Endothelial cell of umbilical vein (primary cell): ENCODE results near the gene WDFY2. TPM values are rescaled to one million over a fixed set of nuclear protein-coding genes. Genes with fewer than 3 reads are reported as not detected.

Experiments
- BruUV-seq: library from RNA; stranded (reverse); fragments of 400-500 nt; replicated peaks from 2 replicates; lab custom pipeline; 2021; lab: Mats Ljungman, UMichigan
- CTCF ChIA-PET: fragments of 300-600, 350-600 bp; sonication (Branson Sonifier 250); formaldehyde crosslinking; loops from one replicate; lab custom pipeline; 2021; ENCODE audit warnings: antibody characterized with exemption, inconsistent platforms; lab: Charles Lee
- POLR2A ChIA-PET: fragments of 300-600, 350-600 bp; sonication (Branson Sonifier 250); formaldehyde crosslinking; loops from one replicate; lab custom pipeline; 2021; ENCODE audit warnings: antibody characterized with exemption, inconsistent platforms; lab: Charles Lee
- DNase-seq: peaks from one replicate; pipeline ENCODE4 v3.0.0-alpha.2; 2011; ENCODE audit warnings: low read depth, low spot score
- FAIRE-seq: peaks from 2 replicates; lab custom pipeline; 2011; peaks lifted over from hg19 to GRCh38; lab: Jason Lieb, UNC
- H2AFZ ChIP-seq: 2 replicates; pipeline ENCODE4 v1.6.0; 2012; ENCODE audit warnings: low read depth, low read length, control low read depth, inconsistent platforms
- H3K27ac ChIP-seq: 2 replicates; pipeline ENCODE4 v1.5.1; 2011; ENCODE audit warnings: low read depth, mild to moderate bottlenecking, control low read depth, low read length, moderate library complexity; ENCODE audit not compliant: insufficient read depth
- H3K27me3 ChIP-seq, 2 experiments: 2 replicates each; pipeline versions ENCODE4 v1.6.0 to v1.6.1; 2011; ENCODE audit warnings: low read length in 2 of 2, mixed read lengths in 1 of 2; ENCODE audit not compliant: control insufficient read depth in 2 of 2, insufficient read depth in 2 of 2
- H3K36me3 ChIP-seq, 2 experiments: 2 replicates in 1 of 2; 3 replicates in 1 of 2; pipeline ENCODE4 v1.5.1; 2011; ENCODE audit warnings: low read length in 2 of 2, mild to moderate bottlenecking in 1 of 2, moderate library complexity in 1 of 2; ENCODE audit not compliant: control insufficient read depth in 2 of 2, insufficient read depth in 2 of 2; ENCODE audit errors: extremely low read depth in 1 of 2
- H3K4me1 ChIP-seq: 3 replicates; pipeline ENCODE4 v1.5.1; 2011; ENCODE audit warnings: mild to moderate bottlenecking, low read length; ENCODE audit not compliant: control insufficient read depth, insufficient read depth; ENCODE audit errors: extremely low read depth
- H3K4me2 ChIP-seq: 2 replicates; pipeline ENCODE4 v1.6.1; 2011; ENCODE audit warnings: low read length, control low read depth, mixed read lengths; ENCODE audit not compliant: insufficient read depth
- H3K4me3 ChIP-seq, 3 experiments: fragments of 200-600 bp in 1 of 3; sonication (generic), shearing (Covaris generic) in 1 of 3; replicated peaks in 1 of 3; 2 replicates each; pipeline ENCODE4 v1.5.1; 2011 to 2016; ENCODE audit warnings: control low read depth in 3 of 3, low read length in 3 of 3, mild to moderate bottlenecking in 2 of 3, inconsistent platforms in 1 of 3, low read depth in 1 of 3, moderate library complexity in 1 of 3; ENCODE audit not compliant: insufficient read depth in 1 of 3
- H3K79me2 ChIP-seq: 2 replicates; pipeline ENCODE4 v1.6.0; 2012; ENCODE audit warnings: low read length, inconsistent platforms; ENCODE audit not compliant: control insufficient read depth, insufficient read depth
- H3K9ac ChIP-seq: replicated peaks from 2 replicates; pipeline ENCODE3; 2011; ENCODE audit warnings: low read length, control low read depth; ENCODE audit not compliant: insufficient read depth; ENCODE audit errors: extremely low read depth
- H3K9me1 ChIP-seq: replicated peaks from 3 replicates; pipeline ENCODE4 v1.6.0; 2011; ENCODE audit warnings: mild to moderate bottlenecking, low read length; ENCODE audit not compliant: control insufficient read depth, insufficient read depth; ENCODE audit errors: extremely low read depth
- H3K9me3 ChIP-seq: replicated peaks from 2 replicates; pipeline ENCODE4 v1.5.1; 2012; ENCODE audit warnings: low read length, inconsistent platforms; ENCODE audit not compliant: control insufficient read depth, insufficient read depth
- H4K20me1 ChIP-seq: replicated peaks from 2 replicates; pipeline ENCODE3; 2011; ENCODE audit warnings: mild to moderate bottlenecking, low read length; ENCODE audit not compliant: control insufficient read depth, insufficient read depth; ENCODE audit errors: extremely low read depth
- CTCF ChIP-seq, 2 donors: IDR thresholded peaks; 1 replicate in 1 of 2; 2 replicates in 1 of 2; pipeline ENCODE4 v1.5.1; 2011; ENCODE audit warnings: low read length in 2 of 2, mild to moderate bottlenecking in 2 of 2, moderate library complexity in 2 of 2, control low read depth in 1 of 2, inconsistent platforms in 1 of 2, low read depth in 1 of 2; ENCODE audit not compliant: insufficient read depth in 1 of 2; ENCODE audit errors: extremely low read depth in 1 of 2
- EZH2 ChIP-seq: IDR thresholded peaks from 2 replicates; pipeline ENCODE4 v1.6.1; 2012; ENCODE audit warnings: borderline replicate concordance, low read depth, mild to moderate bottlenecking, moderate library complexity, low read length, inconsistent platforms; ENCODE audit not compliant: severe bottlenecking
- FOS ChIP-seq: IDR thresholded peaks from 2 replicates; pipeline ENCODE4 v1.6.1; 2011; ENCODE audit warnings: mild to moderate bottlenecking, low read length, moderate library complexity, borderline replicate concordance; ENCODE audit not compliant: insufficient read depth
- JUN ChIP-seq: IDR thresholded peaks from 2 replicates; pipeline ENCODE4 v1.6.1; 2011; ENCODE audit warnings: borderline replicate concordance, low read depth; ENCODE audit not compliant: insufficient read length, insufficient read depth
- MYC ChIP-seq: IDR thresholded peaks from one replicate; pipeline ENCODE4 v1.6.1; 2011; ENCODE audit warnings: mild to moderate bottlenecking, low read depth, low read length
- POLR2AphosphoS5 ChIP-seq: IDR thresholded peaks from 2 replicates; pipeline ENCODE4 v1.6.1; 2012; ENCODE audit warnings: low read depth, mild to moderate bottlenecking, control low read depth, low read length, moderate library complexity; ENCODE audit not compliant: insufficient read depth
- dilution Hi-C: fragments of 300-500 bp; cut with MboI; formaldehyde crosslinking; loops from one replicate; pipeline ENCODE4 v1.15.0; 2019; ENCODE audit warnings: low sequenced_read_pairs; ENCODE audit not compliant: extremely low pct_ligation_motif_present
- intact Hi-C: fragments of 100-400 bp; cut with micrococcal nuclease; formaldehyde crosslinking; loops from one replicate; pipeline ENCODE4 v1.10.0; 2022
- polyA plus RNA-seq, 4 experiments: library from polyadenylated mRNA; depleted of rRNA in 3 of 4; stranded (reverse) in 3 of 4; unstranded in 1 of 4; fragments of >200 nt; gene quantifications; 2 replicates each; pipeline versions ENCODE4 v1.2.1 to v1.2.3, GENCODE V29; 2011 to 2012; ENCODE audit warnings: missing spikeins in 1 of 4
- total RNA-seq: library from RNA; stranded (reverse); gene quantifications from 2 replicates; pipeline ENCODE4 v1.2.3, GENCODE V29; 2021

Gene WDFY2
- total and polyA plus RNA-seq, 2 donors (not counting 3 experiments of a cell fraction or from before 2014, with no cell fraction given) = 2.1 to 5.5 TPM

GRCh38 chr13:51621602-51622001 lies 37.3 kb downstream of the WDFY2 start:
- ChIA-PET POLR2A (no interaction called here), CTCF (no interaction called here)
- DNase-seq (no peak), FAIRE-seq (no peak)
- Histone ChIP-seq H3K79me2 (no peaks in the 10 kb centered on the region), H3K4me1 (peaks cover 5% of the 10 kb centered on the region), H3K4me2 (no peak overlapping the region), H3K27ac (no peak overlapping the region), H3K4me3 (no peak overlapping the region), H3K9me1 (no peaks in the 10 kb centered on the region), H3K27me3 (no peaks in the 10 kb centered on the region), H4K20me1 (no peaks in the 10 kb centered on the region), H3K9ac (no peak overlapping the region), H3K36me3 (no peaks in the 10 kb centered on the region), H3K9me3 (no peaks in the 10 kb centered on the region), H2AFZ (no peak overlapping the region)
- no peak for TF ChIP-seq POLR2AphosphoS5
- no peak for TF ChIP-seq EZH2
- intact Hi-C loops = no loop called here
- dilution Hi-C loops = no loop called here
- BruUV-seq = no TSS peak

- H3K4me2 ChIP-seq = no peak overlapping the region
- peaks cover 5% of the 10 kb centered on the region for H3K4me1 ChIP-seq
- no peaks in the 10 kb centered on the region for H3K9me1 ChIP-seq
- no peak overlapping the region for H3K4me3 ChIP-seq
- H3K79me2 ChIP-seq = no peaks in the 10 kb centered on the region
- intact Hi-C loops (no loop called here), dilution Hi-C loops (no loop called here)
- TF ChIP-seq FOS (no peak), CTCF (IDR thresholded peaks at IDR 0.05; ENCODE audit: extremely low read depth in 1 of 2, insufficient read depth in 1 of 2, low read depth in 1 of 2, low read length in 2 of 2) (no peak), JUN (no peak), POLR2AphosphoS5 (no peak), EZH2 (no peak), MYC (no peak)
- H3K27ac ChIP-seq = no peak overlapping the region
- CTCF ChIA-PET = no interaction called here
- DNase-seq (no peak), FAIRE-seq (no peak)
- POLR2A ChIA-PET = no interaction called here
- no peaks in the 10 kb centered on the region for H3K36me3 ChIP-seq
- no peaks in the 10 kb centered on the region for H3K9me3 ChIP-seq
- no peaks in the 10 kb centered on the region for H4K20me1 ChIP-seq
- no peak overlapping the region for H2AFZ ChIP-seq
- H3K9ac ChIP-seq = no peak overlapping the region
- H3K27me3 ChIP-seq = no peaks in the 10 kb centered on the region
- BruUV-seq = no TSS peak
These were observed 39.2 kb downstream of the WDFY2 start for GRCh38 chr13:51623473-51623872.
